ENCODE results near the gene ID2.

Gene ID2

GRCh38 chr2:8670580-8670979, 11.3 kb upstream of the ID2 start:
- DNase-seq (ENCODE audit: low read depth), result no peak

GRCh38 chr2:8671176-8671575, 10.7 kb upstream of the ID2 start:
- DNase-seq (ENCODE audit: low read depth), result no peak

- no peak for DNase-seq (ENCODE audit: low read depth)
These were observed 10.1 kb upstream of the ID2 start for GRCh38 chr2:8671802-8672201.

- no peak for DNase-seq (ENCODE audit: low read depth)
These were observed 8.9 kb upstream of the ID2 start for GRCh38 chr2:8672940-8673339.

GRCh38 chr2:8673381-8673780, 8.5 kb upstream of the ID2 start:
- no peak for DNase-seq (ENCODE audit: low read depth)

GRCh38 chr2:8674420-8675009, 7.3 kb upstream of the ID2 start:
- no peak for DNase-seq (ENCODE audit: low read depth)

- DNase-seq (ENCODE audit: low read depth), result no peak
These were observed 6.3 kb upstream of the ID2 start for GRCh38 chr2:8675543-8675942.

- no peak for DNase-seq (ENCODE audit: low read depth)
These were observed 5.5 kb upstream of the ID2 start for GRCh38 chr2:8676191-8676920.

GRCh38 chr2:8676921-8677645, 4.8 kb upstream of the ID2 start:
- DNase-seq (ENCODE audit: low read depth), result no peak

GRCh38 chr2:8677646-8678592, 3.9 kb upstream of the ID2 start:
- DNase-seq (ENCODE audit: low read depth), result no peak

GRCh38 chr2:8678731-8679566, 2.9 kb upstream of the ID2 start:
- DNase-seq (ENCODE audit: low read depth), result peak; percentile 64

- no peak for DNase-seq (ENCODE audit: low read depth)
These were observed 2.4 kb upstream of the ID2 start for GRCh38 chr2:8679567-8679826.

- DNase-seq (ENCODE audit: low read depth), result no peak
These were observed 1.8 kb upstream of the ID2 start for GRCh38 chr2:8679827-8680731.

GRCh38 chr2:8680822-8681760, 765 bp upstream of the ID2 start:
- peak; percentile 76 for DNase-seq (ENCODE audit: low read depth)

- DNase-seq (ENCODE audit: low read depth), result no peak
These were observed 1.1 kb downstream of the ID2 start for GRCh38 chr2:8682719-8683667.

- DNase-seq (ENCODE audit: low read depth), result no peak
These were observed 2.7 kb downstream of the ID2 start for GRCh38 chr2:8684540-8684877.

GRCh38 chr2:8684878-8685696, 3.2 kb downstream of the ID2 start:
- DNase-seq (ENCODE audit: low read depth), result no peak
